Measurements from ENCODE around the gene GIMD1.
"Not testable (repeated sequence)": the region's sequence is repeated elsewhere in the genome, so short reads cannot be mapped to it uniquely, and the experiment has no call there.

GIMD1 gene

DNA sequence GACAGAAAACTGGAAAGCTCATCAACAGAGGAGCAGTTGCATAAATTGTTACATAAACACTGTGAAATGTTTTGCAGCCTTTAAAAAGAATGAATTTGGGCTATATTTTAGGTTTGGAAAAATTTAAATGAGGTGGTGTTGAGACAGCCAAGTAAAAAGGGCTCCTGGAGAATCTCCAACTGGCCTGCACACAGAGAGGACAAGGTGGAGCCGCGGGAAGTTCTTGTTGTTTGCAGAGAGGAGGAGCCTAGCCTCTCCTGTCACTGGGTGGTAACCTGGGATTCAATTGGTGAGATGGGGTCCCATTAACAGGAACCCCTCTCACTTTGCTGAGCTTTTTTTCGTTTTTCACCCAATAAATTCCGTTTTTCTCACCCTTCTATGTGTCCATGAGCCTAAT, 13.4 kb downstream of the GIMD1 start:
- no peak for FAIRE-seq
- no peak for DNase-seq (ENCODE audit: extremely low spot score, insufficient read length, low read depth)

DNA sequence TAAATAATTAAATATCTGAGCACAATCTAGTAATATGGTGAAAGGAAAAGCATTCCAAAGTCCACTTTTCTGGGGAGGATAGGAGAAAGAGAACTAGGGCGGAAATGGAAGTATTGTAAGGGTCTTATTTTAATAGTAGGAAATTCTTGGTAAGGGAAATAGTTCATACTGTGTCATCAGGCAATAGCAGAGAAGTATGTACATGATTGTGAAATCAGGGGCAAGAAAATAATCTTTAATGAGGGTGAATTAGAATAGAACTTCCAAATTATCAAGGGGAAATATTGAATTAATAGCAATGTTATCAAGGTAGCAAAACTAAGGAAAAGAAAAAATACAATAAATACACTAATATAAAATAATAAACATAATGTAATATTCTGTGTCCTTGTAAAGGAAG, 14.8 kb downstream of the GIMD1 start:
- DNase-seq (ENCODE audit: extremely low spot score, insufficient read length, low read depth) (no peak), FAIRE-seq (no peak)

DNA sequence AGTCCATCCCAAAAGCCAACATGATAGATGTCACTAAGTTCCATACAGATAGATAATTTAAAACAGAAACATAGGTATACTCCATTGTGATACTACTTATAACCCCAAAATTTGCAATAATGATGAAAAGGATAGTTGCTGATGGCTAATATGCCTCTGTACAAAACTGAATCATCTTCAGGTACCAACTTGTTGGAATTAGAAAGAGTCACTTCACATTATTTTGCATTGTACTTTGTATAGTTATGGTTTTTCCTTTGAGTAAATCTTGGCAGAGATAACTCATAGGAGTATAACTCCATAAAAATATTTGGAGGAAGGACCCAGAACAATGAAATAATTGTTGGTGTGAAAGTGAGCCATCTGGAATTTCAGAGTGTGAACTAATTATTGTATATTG, 17.6 kb downstream of the GIMD1 start:
- FAIRE-seq (no peak), DNase-seq (ENCODE audit: extremely low spot score, insufficient read length, low read depth) (no peak)

DNA sequence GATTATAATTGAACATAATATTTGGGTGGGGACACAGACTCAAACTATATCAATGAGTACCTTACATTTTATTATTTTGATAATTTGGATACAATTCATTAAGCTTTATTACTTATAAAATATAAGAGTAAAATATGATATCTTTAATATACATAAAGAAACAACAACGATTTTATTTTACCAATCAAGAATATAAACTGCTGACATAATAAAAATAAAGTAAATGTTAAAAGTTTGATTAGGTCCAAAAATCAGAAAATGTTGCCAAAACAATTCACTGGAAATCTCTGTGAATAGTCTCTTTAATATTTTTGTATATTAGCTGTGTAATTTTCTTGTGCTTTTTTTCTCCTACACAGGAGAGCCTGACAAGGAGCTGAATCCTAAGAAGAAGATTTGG, 21.4 kb downstream of the GIMD1 start:
- FAIRE-seq (no peak), DNase-seq (ENCODE audit: extremely low spot score, insufficient read length, low read depth) (no peak)

DNA sequence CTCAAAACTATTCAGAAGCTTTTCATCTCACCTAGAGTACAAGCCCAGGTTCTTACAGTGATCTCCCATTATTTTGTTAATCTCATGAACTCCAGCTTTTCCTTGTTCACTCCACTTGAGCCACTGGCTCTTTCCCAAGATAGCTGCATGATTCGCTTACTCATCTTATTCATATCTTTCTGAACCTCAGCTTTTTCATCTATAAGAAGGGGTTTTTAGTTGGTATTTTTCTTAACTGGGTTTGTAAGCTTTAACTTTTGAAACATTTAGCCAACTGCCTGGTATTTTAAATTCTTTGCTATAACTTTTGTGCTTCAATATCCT, 24.0 kb downstream of the GIMD1 start:
- FAIRE-seq (no peak), DNase-seq (ENCODE audit: extremely low spot score, insufficient read length, low read depth) (no peak)

DNA sequence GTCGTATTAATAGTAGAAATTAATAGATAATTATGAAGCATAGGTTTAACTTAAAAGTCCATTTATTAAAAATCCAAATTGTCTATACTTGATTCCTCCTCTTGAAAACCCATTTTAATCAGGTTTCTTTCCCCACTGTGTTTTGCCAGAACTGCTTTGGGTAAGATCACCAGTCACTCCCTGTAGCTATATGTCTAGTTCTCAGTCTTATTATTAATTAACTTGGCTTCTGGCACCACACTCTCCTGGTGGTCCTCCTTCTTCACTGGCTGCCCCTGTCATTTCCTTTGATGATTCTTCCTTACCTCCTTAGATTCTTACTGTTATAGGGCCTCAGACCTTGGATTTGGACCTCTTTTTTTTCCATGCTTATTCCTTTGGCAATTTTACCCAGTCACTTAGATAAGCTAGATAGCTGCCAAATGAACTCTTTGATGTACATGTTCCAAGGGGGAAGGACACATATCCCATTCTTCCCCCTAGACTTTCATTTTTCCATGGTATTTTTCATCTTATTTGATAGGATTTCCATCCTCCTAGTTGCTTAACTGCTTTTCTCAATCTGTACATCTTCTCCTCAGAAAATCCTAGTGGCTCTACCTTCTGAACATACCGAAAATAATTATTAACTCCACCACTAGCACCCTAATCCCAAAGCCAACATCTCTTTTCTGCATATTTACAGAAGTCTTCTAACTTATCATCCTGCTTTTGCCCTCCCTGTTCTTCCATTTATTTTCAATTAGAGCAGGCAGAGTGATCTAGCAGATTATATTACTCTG, 24.5 kb downstream of the GIMD1 start:
- FAIRE-seq = no peak
- DNase-seq (ENCODE audit: extremely low spot score, insufficient read length, low read depth) = no peak

DNA sequence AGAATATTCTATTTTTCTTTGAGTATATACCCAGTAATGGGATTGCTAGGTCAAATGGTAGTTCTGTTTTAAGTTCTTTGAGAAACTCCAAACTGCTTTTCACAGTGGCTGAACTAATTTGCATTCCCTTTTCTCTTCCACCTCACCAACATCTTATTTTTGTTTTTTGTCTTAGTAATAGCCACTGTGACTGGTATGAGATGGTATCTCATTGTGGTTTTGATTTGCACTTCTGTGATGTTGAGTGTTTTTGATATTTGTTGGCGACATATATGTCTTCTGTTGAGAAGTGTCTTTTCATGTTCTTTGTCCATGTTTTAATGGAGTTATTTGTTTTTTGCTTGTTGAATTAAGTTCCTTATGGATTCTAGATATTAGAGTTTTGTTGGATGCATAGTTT, 27.8 kb downstream of the GIMD1 start:
- FAIRE-seq (no peak), DNase-seq (ENCODE audit: extremely low spot score, insufficient read length, low read depth) (no peak)

DNA sequence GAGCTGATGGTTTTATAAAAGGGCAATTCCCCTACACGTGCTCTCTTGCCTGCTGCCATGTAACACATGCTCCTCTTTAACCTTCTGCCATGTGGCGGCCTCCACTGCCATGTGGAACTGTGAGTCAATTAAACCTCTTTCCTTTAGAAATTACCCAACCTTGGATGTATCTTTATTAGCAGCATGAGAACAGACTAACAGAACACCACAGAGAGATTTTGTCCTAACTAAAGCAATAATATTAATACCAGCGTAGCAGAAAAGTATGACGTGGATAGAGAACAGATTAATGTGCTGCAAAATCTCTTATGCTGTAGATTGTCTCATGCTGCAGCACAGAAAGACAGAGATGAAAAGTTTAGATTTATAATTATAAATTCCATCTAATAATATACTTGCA, 29.1 kb downstream of the GIMD1 start:
- FAIRE-seq (no peak), DNase-seq (ENCODE audit: extremely low spot score, insufficient read length, low read depth) (no peak)

DNA sequence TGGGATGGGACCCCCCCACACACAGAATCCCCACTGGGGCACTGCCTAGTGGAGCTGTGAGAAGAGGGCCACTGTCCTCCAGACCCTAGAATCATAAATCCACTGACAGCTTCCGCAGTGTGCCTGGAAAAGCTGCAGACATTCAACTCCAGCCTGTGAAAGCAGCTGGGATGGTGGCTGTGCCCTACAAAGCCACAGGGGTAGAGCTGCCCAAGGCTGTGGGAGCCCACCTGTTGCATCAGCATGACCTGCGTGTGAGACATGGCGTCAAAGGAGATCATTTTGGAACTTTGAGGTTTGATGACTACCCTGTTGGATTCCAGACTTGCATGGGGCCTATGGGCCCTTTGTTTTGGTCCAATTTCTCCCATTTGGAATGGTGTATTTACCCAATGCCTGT, 29.9 kb downstream of the GIMD1 start:
- DNase-seq (ENCODE audit: extremely low spot score, insufficient read length, low read depth) (no peak), FAIRE-seq (no peak)

DNA sequence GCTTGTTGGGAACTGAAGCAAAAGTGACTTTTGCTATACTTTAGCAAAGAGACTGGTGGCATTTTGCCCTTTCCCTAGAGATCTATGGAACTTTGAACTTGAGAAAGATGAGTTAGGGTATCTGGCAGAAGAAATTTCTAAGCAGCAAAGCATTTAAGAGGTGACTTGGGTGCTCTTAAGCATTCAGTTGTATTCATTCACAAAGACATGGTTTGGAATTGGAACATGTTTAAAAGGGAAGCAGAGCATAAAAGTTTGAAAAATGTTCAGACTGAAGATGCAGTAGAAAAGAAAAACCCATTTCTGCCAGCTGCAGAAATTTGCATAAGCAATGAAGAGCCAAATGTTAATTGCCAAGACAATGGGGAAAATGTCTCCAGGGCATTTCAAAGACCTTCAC, 30.7 kb downstream of the GIMD1 start:
- no peak for FAIRE-seq
- no peak for DNase-seq (ENCODE audit: extremely low spot score, insufficient read length, low read depth)

DNA sequence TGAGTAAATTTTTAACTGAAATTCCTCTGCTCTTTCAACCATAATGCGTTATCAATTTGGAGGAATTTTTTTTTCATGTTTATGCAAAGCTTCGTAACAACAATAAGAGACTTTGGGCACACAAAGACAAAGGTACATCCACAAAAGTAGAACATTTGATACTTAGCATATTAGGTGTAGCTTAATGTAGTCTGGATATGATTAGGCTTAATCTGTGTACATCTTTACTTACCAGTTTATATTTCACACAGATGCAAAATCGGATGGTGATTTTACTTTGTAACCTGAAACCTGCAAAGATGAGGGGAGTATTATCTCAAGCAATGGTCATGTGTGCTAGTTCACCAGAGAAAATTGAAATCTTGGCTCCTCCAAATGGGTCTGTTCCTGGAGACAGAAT, 32.0 kb downstream of the GIMD1 start:
- FAIRE-seq (no peak), DNase-seq (ENCODE audit: extremely low spot score, insufficient read length, low read depth) (no peak)

DNA sequence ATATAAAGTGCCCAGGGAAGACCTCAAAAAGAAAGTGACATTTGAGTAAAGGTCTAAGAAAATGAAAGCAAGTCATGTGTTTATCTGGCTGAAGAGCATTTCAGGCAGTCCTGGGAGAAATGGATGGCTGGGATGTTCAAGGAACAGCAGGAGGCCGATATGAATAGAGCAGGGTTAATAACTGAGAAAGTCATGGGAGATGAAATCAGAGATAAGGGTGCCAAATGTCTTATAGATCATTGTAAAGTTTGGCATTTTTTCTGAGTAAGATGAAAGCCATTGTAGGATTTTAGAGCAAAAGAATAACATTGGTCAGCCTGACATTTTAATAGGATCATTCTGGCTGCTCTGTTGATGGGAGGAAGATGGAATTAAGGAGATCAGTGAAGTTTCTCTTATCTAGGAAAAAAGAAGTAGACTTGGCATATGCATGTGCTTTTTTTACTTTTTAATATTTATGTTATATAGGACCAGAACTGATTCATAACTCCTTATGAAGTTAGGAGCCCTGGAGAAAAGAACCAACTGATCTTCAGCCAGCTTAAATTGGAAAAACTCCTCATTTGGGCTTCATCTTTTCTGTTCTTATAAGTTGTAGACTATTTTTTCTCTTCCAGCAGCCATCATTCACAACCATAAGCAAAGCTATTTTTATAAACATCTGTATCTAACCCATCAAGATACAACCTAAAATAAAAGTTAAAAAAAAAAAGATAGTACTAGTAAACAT, 33.7 kb downstream of the GIMD1 start:
- DNase-seq (ENCODE audit: extremely low spot score, insufficient read length, low read depth) (no peak), FAIRE-seq (no peak)

DNA sequence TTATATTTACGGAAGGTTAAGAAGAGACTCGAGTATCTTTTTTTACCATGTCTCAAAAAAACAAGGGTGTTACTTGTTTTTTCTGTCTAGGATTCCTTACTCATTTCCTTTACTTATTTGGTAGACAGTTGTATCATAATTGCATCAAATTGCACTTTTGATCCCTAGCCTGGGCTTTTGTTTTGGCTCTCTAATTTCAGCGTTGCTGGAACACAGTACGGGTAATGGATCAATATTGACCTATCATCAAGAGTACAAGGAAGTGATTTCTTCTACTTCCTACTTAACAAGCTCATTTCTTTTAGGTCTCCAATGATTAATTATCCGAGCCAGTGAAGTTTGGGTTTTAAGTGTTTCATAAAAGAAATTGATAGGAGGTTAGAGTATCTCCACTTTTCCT, 35.4 kb downstream of the GIMD1 start:
- DNase-seq (ENCODE audit: extremely low spot score, insufficient read length, low read depth) = no peak

DNA sequence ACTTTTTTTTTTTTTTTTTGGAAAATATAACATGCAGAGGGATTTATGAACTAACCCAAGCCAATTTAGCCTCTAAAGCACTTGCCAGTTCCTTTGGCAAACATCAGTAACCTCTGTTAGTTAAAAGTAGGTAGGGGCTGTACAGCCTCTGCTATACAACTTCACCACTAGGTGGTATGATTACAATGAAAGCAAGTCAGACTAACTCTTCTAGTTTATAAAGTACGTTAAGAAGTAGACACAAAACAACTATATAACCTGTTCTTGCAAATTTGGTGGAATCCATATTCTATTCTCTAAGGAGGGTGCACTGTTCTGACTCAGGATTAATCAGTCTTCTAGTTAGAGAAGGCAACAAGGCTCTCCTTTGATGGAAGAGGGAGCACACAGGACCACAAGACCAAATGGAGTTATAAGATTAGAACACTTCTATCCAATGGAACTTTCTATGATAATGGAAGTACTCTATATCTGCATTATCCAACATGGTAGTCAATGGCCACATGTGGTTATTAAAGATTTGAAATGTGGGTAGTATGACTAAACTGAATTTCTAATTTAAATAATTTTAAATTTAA, 39.4 kb downstream of the GIMD1 start:
- DNase-seq (ENCODE audit: extremely low spot score, insufficient read length, low read depth) (no peak), FAIRE-seq (peak; percentile 72)

More for the DNA sequence above, 35.4 kb downstream of the GIMD1 start:
- FAIRE-seq = no peak

DNA sequence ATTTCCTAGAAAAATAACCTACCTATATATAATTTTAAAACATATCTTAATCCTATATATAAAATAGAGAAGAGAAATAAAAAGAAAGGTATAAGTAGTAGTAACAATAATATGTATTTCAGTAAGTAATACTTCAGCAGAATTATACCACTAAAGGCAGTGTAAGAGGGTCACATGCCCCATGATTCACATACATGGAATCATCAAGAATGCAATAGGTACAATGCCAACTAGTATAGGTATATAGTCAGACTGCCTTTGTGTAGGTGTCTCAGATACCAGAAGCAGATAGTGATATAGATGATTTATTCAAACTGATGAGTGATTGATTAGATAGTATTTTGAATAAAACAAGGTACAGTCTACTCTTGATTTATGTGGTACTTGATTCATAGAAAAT, 42.8 kb downstream of the GIMD1 start:
- FAIRE-seq (no peak), DNase-seq (ENCODE audit: extremely low spot score, insufficient read length, low read depth) (no peak)

DNA sequence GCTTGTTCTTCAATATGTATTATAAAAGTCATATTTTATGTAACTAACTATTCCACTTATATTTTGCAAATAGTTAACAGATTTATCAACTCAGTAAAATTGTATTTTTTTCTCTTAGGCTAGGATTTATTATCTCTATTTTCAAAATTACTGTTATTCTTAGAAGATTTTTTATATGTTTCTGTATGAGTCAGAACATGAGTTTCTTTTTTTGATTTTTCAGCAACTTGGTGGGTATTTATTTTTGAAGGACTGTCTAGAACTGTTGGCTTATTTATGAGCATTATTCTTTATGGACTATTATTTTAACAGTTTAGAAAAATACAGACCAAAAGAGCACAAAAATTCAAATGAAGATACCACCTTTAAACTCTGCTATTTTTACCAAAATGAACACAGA, 45.5 kb downstream of the GIMD1 start:
- DNase-seq (ENCODE audit: extremely low spot score, insufficient read length, low read depth) = no peak
- no peak for FAIRE-seq

DNA sequence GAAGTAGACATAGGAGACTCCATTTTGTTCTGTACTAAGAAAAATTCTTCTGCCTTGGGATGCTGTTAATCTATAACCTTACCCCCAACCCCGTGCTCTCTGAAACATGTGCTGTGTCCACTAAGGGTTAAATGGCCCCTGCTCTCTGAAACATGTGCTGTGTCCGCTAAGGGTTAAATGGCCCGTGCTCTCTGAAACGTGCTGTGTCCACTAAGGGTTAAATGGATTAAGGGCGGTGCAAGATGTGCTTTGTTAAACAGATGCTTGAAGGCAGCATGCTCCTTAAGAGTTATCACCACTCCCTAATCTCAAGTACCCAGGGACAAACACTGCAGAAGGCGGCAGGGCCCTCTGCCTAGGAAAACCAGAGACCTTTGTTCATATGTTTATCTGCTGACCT, 46.8 kb downstream of the GIMD1 start:
- not testable (repeated sequence) for FAIRE-seq; DNase-seq (ENCODE audit: extremely low spot score, insufficient read length, low read depth)

DNA sequence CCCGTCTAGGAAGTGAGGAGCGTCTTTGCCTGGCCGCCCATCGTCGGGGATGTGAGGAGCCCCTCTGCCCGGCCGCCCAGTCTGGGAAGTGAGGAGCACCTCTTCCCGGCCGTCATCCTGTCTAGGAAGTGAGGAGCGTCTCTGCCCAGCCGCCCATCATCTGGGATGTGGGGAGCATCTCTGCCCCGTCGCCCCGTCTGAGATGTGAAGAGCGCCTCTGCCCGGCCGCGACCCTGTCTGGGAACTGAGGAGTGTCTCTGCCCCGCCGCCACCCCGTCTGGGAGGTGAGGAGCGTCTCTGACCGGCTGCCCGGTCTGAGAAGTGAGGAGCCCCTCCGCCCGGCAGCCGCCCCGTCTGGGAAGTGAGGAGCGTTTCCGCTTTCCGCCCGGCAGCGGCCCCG, 47.4 kb downstream of the GIMD1 start:
- not testable (repeated sequence) for DNase-seq (ENCODE audit: extremely low spot score, insufficient read length, low read depth); FAIRE-seq

DNA sequence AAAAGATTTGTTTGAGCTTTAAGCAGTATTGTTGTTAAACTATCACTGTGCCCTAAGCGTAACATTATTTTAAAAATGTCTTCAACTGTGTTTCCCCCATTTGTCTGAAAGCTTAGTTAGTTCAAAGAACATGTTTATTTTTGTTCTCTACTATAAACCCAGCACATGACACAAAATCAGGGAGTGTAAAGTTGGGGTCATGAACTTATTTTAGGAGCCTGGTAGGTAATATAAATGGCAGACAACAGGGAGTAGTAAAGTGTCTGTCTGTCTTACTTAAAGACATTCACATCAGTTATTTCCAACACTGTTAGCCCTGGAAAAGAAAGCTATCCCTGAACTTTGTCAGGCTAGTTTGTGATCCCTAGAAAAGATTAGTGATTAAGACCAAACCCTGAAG, 48.3 kb downstream of the GIMD1 start:
- DNase-seq (ENCODE audit: extremely low spot score, insufficient read length, low read depth) (no peak), FAIRE-seq (no peak)

DNA sequence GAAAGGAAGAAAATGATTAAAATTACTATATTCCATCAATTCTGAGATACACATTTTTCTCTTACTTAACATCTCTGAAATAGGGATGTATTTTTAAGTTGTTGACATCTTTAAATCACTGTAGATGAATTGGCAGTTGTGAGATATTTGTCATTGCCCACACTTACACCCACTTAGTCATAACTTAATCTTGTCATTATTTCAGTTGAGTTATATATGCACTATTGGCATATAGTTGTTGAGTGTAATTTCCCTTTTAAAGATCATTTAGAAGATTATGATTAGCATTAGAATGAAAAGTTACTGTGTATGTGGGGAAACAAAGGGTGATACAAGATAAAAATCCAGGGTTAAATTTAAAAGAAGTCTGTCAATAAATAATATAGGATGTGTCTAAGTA, 50.1 kb downstream of the GIMD1 start:
- no peak for DNase-seq (ENCODE audit: extremely low spot score, insufficient read length, low read depth)
- no peak for FAIRE-seq

DNA sequence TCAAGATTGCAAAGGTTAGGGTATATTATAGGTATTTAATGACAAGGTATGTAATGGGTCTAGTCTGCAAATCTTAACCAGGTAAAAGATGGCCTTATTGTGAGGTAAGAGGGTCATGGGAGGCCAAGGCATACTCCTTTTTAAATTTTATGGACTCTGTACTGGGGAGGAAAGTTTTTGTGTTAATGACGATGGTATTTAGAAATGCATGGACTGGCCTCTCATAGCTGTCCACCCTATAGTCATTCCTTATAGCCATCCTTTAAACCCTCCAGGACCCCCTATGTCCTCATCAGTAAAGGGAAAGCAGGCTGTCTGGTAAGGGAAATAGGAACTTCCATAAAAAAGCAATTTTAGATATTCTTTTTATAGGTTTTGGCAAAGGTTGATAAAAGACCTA, 50.8 kb downstream of the GIMD1 start:
- no peak for DNase-seq (ENCODE audit: extremely low spot score, insufficient read length, low read depth)
- no peak for FAIRE-seq

Data from GM18507 (cell line).